Lower leg skin (tissue), 3 donors: Measurements from ENCODE around the gene FNIP2.

Experiments
- CTCF ChIP-seq, 3 donors: fragments of 450-650 bp; IDR thresholded peaks; one replicate each; pipeline ENCODE4 v1.5.1; 2016; ENCODE audit warnings: antibody characterized with exemption in 3 of 3, mild to moderate bottlenecking in 3 of 3, moderate library complexity in 2 of 3
- POLR2A ChIP-seq, 2 donors: fragments of 450-650 bp; IDR thresholded peaks; one replicate each; pipeline ENCODE4 v1.6.1; 2016 to 2017; ENCODE audit warnings: antibody characterized with exemption in 2 of 2, mild to moderate bottlenecking in 1 of 2, moderate library complexity in 1 of 2

- TF ChIP-seq CTCF (IDR thresholded peaks at IDR 0.05), result no peak
- TF ChIP-seq POLR2A (IDR thresholded peaks at IDR 0.05), result no peak
Measured at GRCh38 chr4:158833602-158834001, 64.8 kb downstream of the FNIP2 start.
